Thyroid gland (tissue), 4 donors: ENCODE measurements around the gene ZNF516. TPM values are rescaled to one million over a fixed set of nuclear protein-coding genes. Genes with fewer than 3 reads are reported as not detected.
A peak's percentile ranks its signal among the peaks of the same experiment; 100 is the strongest.

Experiments
- DNase-seq, 2 donors: peaks; one replicate each; pipeline ENCODE4 v3.0.0-alpha.2; 2019
- H3K27ac ChIP-seq, 3 donors: fragments of 200-600 bp; sonication (generic); 1 replicate in 2 of 3; 2 replicates in 1 of 3; pipeline ENCODE4 v1.5.1; 2016 to 2019; ENCODE audit warnings: mild to moderate bottlenecking in 1 of 3, moderate library complexity in 1 of 3
- H3K27me3 ChIP-seq: fragments of 200-600 bp; sonication (generic); one replicate; pipeline ENCODE4 v1.5.1; 2019
- H3K36me3 ChIP-seq, 2 donors: fragments of 200-600 bp; sonication (generic); one replicate each; pipeline ENCODE4 v1.5.1; 2016 to 2019
- H3K4me1 ChIP-seq, 2 donors: fragments of 200-600 bp; sonication (generic); one replicate each; pipeline ENCODE4 v1.5.1; 2017 to 2019
- H3K4me3 ChIP-seq, 3 donors: fragments of 200-600 bp; sonication (generic); replicated peaks in 1 of 3; 1 replicate in 2 of 3; 2 replicates in 1 of 3; pipeline ENCODE4 v1.5.1; 2016; ENCODE audit warnings: mild to moderate bottlenecking in 1 of 3
- H3K9me3 ChIP-seq: fragments of 200-600 bp; sonication (generic); one replicate; pipeline ENCODE4 v1.5.1; 2017
- POLR2A ChIP-seq, 2 donors: fragments of 450-650 bp; IDR thresholded peaks; one replicate each; pipeline ENCODE4 v1.6.1; 2017; ENCODE audit warnings: antibody characterized with exemption in 2 of 2, mild to moderate bottlenecking in 2 of 2, moderate library complexity in 1 of 2
- WGBS, 2 donors: methylation state at CpG; one replicate each; pipeline ENCODE4 v1.1.5; 2017; 5-methylcytosine and 5-hydroxymethylcytosine counted together
- intact Hi-C: fragments of 100-400 bp; cut with DNase I; formaldehyde crosslinking; loops from one replicate; pipeline ENCODE4 v1.15.1; 2023
- total RNA-seq, 4 donors: library from RNA; depleted of rRNA; stranded (reverse); fragments of >200 nt; gene quantifications; one replicate each; pipeline ENCODE4 v1.2.3, GENCODE V29; 2016
- TF ChIP-seq, protein P1 (sequence below), 6 experiments: fragments of 200-600 bp in 3 of 6; fragments of 450-650 bp in 3 of 6; sonication (generic) in 3 of 6; IDR thresholded peaks; one replicate each; pipeline ENCODE4 v1.5.1; 2016 to 2019; ENCODE audit warnings: antibody characterized with exemption in 6 of 6, mild to moderate bottlenecking in 2 of 6, inconsistent platforms in 1 of 6, moderate library complexity in 1 of 6

Gene ZNF516
- total RNA-seq, 4 donors from 2014 or later = 25.4 to 44.8 (median 28.6) TPM

DNA sequence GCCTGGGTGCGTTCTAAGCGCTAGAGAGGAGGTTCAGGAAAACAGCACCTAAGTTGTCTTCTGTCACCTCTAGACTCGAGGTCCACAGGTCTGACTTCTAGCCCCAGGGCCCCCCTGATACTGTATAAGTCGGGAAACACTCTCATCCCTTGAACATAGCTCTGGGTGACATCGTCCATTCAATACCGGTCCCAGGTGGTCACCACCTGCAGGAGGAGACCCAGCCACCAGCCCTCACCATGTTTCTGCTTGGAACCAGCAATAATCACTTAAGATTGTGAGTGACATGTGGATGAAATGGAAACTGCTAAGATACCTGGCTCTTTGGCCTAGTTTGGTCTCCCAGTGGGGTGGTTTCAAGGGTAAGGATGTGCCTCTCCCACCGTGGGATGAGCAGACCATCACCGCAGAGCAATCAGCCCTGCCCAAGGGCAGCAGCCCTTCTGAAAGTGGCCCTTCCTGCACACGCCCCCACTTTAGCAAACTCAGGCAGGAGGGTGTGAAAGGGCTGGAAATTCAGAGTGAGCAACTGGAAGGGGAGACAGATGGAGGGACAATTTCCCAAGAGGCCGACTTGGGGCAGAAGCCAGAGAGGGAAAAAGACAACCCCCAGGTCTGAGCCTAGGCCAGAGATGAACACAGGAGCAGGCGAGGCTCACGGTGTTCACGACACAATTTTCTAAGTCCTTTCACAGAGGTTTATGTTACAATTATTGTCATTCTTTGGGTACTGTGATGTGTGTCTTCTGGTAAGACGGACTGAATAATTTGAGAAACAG, 95.2 kb downstream of the ZNF516 start:
- 94 to 95% methylated on average over 14 of the region's 14 CpGs for WGBS, 2 donors
- H3K27me3 ChIP-seq = no peaks in the 10 kb centered on the region
- TF ChIP-seq, protein P1, sequence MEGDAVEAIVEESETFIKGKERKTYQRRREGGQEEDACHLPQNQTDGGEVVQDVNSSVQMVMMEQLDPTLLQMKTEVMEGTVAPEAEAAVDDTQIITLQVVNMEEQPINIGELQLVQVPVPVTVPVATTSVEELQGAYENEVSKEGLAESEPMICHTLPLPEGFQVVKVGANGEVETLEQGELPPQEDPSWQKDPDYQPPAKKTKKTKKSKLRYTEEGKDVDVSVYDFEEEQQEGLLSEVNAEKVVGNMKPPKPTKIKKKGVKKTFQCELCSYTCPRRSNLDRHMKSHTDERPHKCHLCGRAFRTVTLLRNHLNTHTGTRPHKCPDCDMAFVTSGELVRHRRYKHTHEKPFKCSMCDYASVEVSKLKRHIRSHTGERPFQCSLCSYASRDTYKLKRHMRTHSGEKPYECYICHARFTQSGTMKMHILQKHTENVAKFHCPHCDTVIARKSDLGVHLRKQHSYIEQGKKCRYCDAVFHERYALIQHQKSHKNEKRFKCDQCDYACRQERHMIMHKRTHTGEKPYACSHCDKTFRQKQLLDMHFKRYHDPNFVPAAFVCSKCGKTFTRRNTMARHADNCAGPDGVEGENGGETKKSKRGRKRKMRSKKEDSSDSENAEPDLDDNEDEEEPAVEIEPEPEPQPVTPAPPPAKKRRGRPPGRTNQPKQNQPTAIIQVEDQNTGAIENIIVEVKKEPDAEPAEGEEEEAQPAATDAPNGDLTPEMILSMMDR (IDR thresholded peaks at IDR 0.05) = no peak
- TF ChIP-seq POLR2A (IDR thresholded peaks at IDR 0.05) = no peak
- no peak for DNase-seq
- intact Hi-C loops = loop anchor here (2.0 to 5.0 kb wide), 2 partner anchors 285 to 312 kb away; no protein-coding TSS in a partner anchor
- no peaks in the 10 kb centered on the region for H3K36me3 ChIP-seq
- H3K4me3 ChIP-seq = no peak overlapping the region
- no peaks in the 10 kb centered on the region for H3K9me3 ChIP-seq
- H3K27ac ChIP-seq = no peak overlapping the region
- H3K4me1 ChIP-seq = peaks cover 32 to 36% of the 10 kb centered on the region in 2 donors

DNA sequence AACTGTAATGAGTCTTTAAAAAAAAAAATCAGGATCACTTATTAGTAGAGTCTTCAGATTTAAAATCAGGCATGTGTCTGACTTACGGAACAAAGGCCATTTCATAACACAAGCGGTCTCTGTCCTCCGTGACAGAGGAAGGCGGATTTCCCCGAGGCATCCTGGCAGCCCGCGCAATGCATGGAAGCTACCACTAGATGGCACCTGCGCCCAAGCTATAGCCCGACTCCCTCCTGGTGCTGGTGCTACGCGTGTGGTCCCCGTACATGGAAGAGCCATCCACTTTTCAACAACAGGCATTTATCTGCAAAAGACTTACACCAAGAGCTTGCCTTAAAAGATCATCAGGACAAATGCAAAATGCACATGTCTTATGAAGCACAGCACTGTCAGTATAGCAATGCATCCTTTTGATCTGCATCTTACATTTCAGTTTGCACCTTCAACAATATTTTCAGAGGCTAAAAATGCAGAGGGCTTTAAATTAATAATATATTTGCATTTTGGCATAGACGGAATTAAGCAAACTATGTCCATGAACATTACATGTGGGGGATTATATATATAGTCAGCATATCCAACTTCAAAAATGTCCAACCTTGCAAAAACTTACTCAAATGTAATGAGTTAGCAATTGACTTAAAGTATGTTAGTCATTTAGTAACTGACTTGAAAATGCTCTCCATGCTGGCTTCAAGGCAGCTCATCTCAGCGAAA, 96.0 kb downstream of the ZNF516 start:
- H3K9me3 ChIP-seq = no peaks in the 10 kb centered on the region
- peak; percentile 79 to 82 for DNase-seq
- no peaks in the 10 kb centered on the region for H3K36me3 ChIP-seq
- intact Hi-C loops = loop anchor here (2.0 to 5.0 kb wide), 2 partner anchors 286 to 313 kb away; no protein-coding TSS in a partner anchor
- WGBS, 2 donors = 13 to 17% methylated on average over 11 to 14 of the region's 14 CpGs
- no peak for TF ChIP-seq POLR2A (IDR thresholded peaks at IDR 0.05)
- TF ChIP-seq, protein P1 (IDR thresholded peaks at IDR 0.05) = peak; percentile 81 to 97 (median 96)
- no peak overlapping the region for H3K27ac ChIP-seq
- H3K27me3 ChIP-seq = no peaks in the 10 kb centered on the region
- H3K4me3 ChIP-seq = no peak overlapping the region
- H3K4me1 ChIP-seq = peaks cover 33 to 36% of the 10 kb centered on the region in 2 donors

DNA sequence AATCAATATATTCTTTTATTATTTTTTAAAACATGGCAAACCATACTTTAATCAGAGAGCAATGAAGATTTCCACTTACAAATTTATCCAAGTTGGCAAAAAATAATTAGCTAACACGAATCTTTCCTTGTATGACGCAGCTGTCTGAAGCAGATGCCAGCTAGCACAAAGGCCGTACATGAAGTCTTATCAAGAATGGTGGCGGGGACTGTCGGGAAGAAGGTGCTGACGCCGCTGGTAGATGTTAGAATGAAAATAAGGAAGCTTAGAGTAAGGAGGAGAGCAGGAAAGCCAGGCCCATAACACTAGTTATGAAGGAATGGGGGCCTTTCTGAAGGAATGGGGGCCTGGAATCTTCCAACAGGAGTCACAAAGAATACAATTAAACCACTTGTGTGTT, 96.7 kb downstream of the ZNF516 start:
- intact Hi-C loops = loop anchor here (2.0 to 5.0 kb wide), 2 partner anchors 287 to 314 kb away; no protein-coding TSS in a partner anchor
- 82% methylated on average over 7 of the region's 7 CpGs for WGBS, 2 donors
- Histone ChIP-seq H3K27me3 (no peaks in the 10 kb centered on the region), H3K9me3 (no peaks in the 10 kb centered on the region), H3K4me3 (no peak overlapping the region), H3K36me3 (no peaks in the 10 kb centered on the region), H3K27ac (peak overlapping the region; percentile 5 to 62 (median 54)), H3K4me1 (peaks cover 33 to 36% of the 10 kb centered on the region in 2 donors)
- no peak for DNase-seq
- no peak for TF ChIP-seq POLR2A (IDR thresholded peaks at IDR 0.05)
- TF ChIP-seq, protein P1 (IDR thresholded peaks at IDR 0.05) = no peak

DNA sequence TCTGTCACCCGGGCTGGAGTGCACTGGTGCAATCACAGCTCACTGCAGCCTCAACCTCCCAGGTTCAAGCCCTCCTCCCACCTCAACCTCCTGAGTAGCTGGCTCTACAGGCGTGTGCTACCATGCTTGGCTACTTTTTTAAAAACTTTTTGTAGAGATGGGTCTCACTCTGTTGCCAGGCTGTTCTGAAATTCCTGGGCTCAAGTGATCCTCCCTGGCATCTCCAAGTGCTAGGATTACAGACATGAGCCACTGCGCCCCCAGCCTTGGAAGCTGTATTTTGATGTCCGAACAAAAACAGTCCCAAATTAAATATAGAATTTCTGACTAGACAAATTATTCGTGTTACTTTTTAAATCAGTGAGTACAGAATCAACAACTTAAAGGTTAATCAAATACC, 97.4 kb downstream of the ZNF516 start:
- no peaks in the 10 kb centered on the region for H3K9me3 ChIP-seq
- peak overlapping the region in 2 of 3 donors; percentile 54 to 62 for H3K27ac ChIP-seq
- H3K27me3 ChIP-seq = no peaks in the 10 kb centered on the region
- peak; percentile 69 to 71 for DNase-seq
- 31 to 33% methylated on average over 5 of the region's 5 CpGs for WGBS, 2 donors
- no peak overlapping the region for H3K4me3 ChIP-seq
- TF ChIP-seq, protein P1 (IDR thresholded peaks at IDR 0.05) = no peak
- no peak for TF ChIP-seq POLR2A (IDR thresholded peaks at IDR 0.05)
- peaks cover 33 to 36% of the 10 kb centered on the region in 2 donors for H3K4me1 ChIP-seq
- intact Hi-C loops = loop anchor here (2.0 to 5.0 kb wide), 2 partner anchors 287 to 315 kb away; no protein-coding TSS in a partner anchor
- H3K36me3 ChIP-seq = no peaks in the 10 kb centered on the region
